Measurements from ENCODE around the gene STIM2. TPM values are rescaled to one million over a fixed set of nuclear protein-coding genes. Genes with fewer than 3 reads are reported as not detected.

The STIM2 gene
- total and polyA plus RNA-seq, 2 donors (not counting 3 experiments of a cell fraction or from before 2014, with no cell fraction given): 21.0 to 21.2 TPM

GRCh38 chr4:27013012-27013411 is 152.4 kb downstream of the STIM2 start:
- no peak for FAIRE-seq
- CTCF ChIA-PET: no interaction called here

More at GRCh38 chr4:27013012-27013411, 152.4 kb downstream of the STIM2 start:
- Histone ChIP-seq H3K4me1 (ENCODE audit: control insufficient read depth, extremely low read depth, insufficient read depth, low read length) (no peaks in the 10 kb centered on the region), H3K36me3 (ENCODE audit: control insufficient read depth in 2 of 2, extremely low read depth in 1 of 2, insufficient read depth in 2 of 2, low read length in 2 of 2) (no peaks in the 10 kb centered on the region), H3K4me3 (replicated peaks in 1 of 3; ENCODE audit: insufficient read depth in 1 of 3, low read depth in 1 of 3, low read length in 3 of 3) (no peak overlapping the region), H3K9ac (replicated peaks; ENCODE audit: extremely low read depth, insufficient read depth, low read length) (no peak overlapping the region), H3K9me1 (replicated peaks; ENCODE audit: control insufficient read depth, extremely low read depth, insufficient read depth, low read length) (no peaks in the 10 kb centered on the region), H3K4me2 (ENCODE audit: insufficient read depth, low read length) (no peak overlapping the region), H4K20me1 (replicated peaks; ENCODE audit: control insufficient read depth, extremely low read depth, insufficient read depth, low read length) (no peaks in the 10 kb centered on the region), H3K27me3 (ENCODE audit: control insufficient read depth in 2 of 2, insufficient read depth in 2 of 2, low read length in 2 of 2) (no peaks in the 10 kb centered on the region), H3K9me3 (replicated peaks; ENCODE audit: control insufficient read depth, insufficient read depth, low read length) (no peaks in the 10 kb centered on the region), H3K27ac (ENCODE audit: insufficient read depth, low read depth, low read length) (no peak overlapping the region), H2AFZ (ENCODE audit: low read depth, low read length) (no peak overlapping the region), H3K79me2 (ENCODE audit: control insufficient read depth, insufficient read depth, low read length) (no peaks in the 10 kb centered on the region)
- intact Hi-C loops (cut with micrococcal nuclease) (loop anchor here (5.0 kb wide), 2 partner anchors 601 to 936 kb away; no protein-coding TSS in a partner anchor), dilution Hi-C loops (cut with MboI; ENCODE audit: extremely low pct_ligation_motif_present, low sequenced_read_pairs) (no loop called here)
- no TSS peak for BruUV-seq (replicated peaks)
- POLR2A ChIA-PET: no interaction called here
- no peak for DNase-seq (ENCODE audit: low read depth, low spot score)
- TF ChIP-seq MYC (IDR thresholded peaks at IDR 0.05; ENCODE audit: low read depth, low read length): no peak
- no peak for TF ChIP-seq POLR2A (IDR thresholded peaks at IDR 0.05; ENCODE audit: low read depth, low read length)
- no peak for TF ChIP-seq GATA2 (IDR thresholded peaks at IDR 0.05; ENCODE audit: insufficient read depth, insufficient read length, low read depth, low read length)
- no peak for TF ChIP-seq JUN (IDR thresholded peaks at IDR 0.05; ENCODE audit: borderline replicate concordance, insufficient read depth, insufficient read length, low read depth)
- no peak for TF ChIP-seq POLR2AphosphoS5 (IDR thresholded peaks at IDR 0.05; ENCODE audit: insufficient read depth, low read depth, low read length)
- TF ChIP-seq EZH2 (IDR thresholded peaks at IDR 0.05; ENCODE audit: borderline replicate concordance, low read depth, low read length, severe bottlenecking): no peak
- TF ChIP-seq, protein P1, sequence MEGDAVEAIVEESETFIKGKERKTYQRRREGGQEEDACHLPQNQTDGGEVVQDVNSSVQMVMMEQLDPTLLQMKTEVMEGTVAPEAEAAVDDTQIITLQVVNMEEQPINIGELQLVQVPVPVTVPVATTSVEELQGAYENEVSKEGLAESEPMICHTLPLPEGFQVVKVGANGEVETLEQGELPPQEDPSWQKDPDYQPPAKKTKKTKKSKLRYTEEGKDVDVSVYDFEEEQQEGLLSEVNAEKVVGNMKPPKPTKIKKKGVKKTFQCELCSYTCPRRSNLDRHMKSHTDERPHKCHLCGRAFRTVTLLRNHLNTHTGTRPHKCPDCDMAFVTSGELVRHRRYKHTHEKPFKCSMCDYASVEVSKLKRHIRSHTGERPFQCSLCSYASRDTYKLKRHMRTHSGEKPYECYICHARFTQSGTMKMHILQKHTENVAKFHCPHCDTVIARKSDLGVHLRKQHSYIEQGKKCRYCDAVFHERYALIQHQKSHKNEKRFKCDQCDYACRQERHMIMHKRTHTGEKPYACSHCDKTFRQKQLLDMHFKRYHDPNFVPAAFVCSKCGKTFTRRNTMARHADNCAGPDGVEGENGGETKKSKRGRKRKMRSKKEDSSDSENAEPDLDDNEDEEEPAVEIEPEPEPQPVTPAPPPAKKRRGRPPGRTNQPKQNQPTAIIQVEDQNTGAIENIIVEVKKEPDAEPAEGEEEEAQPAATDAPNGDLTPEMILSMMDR (IDR thresholded peaks at IDR 0.05; ENCODE audit: extremely low read depth in 1 of 2, insufficient read depth in 1 of 2, low read depth in 1 of 2, low read length in 2 of 2): no peak
- TF ChIP-seq FOS (IDR thresholded peaks at IDR 0.05; ENCODE audit: borderline replicate concordance, insufficient read depth, low read length): no peak
- no peak for TF ChIP-seq MAX (IDR thresholded peaks at IDR 0.05; ENCODE audit: insufficient read depth, insufficient read length)

All from endothelial cell of umbilical vein (primary cell).